ENCODE results near the gene DNAI2.
"Not testable (repeated sequence)": the region's sequence is repeated elsewhere in the genome, so short reads cannot be mapped to it uniquely, and the experiment has no call there.

DNAI2 gene

GRCh38 chr17:74276541-74277009, 2.5 kb downstream of the DNAI2 start:
- peak; percentile 77 for DNase-seq

- DNase-seq: no peak
Measured at GRCh38 chr17:74277935-74278334, 3.9 kb downstream of the DNAI2 start.

GRCh38 chr17:74279617-74280016, 5.6 kb downstream of the DNAI2 start:
- not testable (repeated sequence) for DNase-seq

GRCh38 chr17:74280093-74280513, 6.1 kb downstream of the DNAI2 start:
- DNase-seq: peak; percentile 96

- no peak for DNase-seq
Measured at GRCh38 chr17:74281799-74282198, 7.8 kb downstream of the DNAI2 start.

GRCh38 chr17:74282274-74282586, 8.2 kb downstream of the DNAI2 start:
- not testable (repeated sequence) for DNase-seq

- peak; percentile 91 for DNase-seq
Measured at GRCh38 chr17:74282587-74283370, 8.7 kb downstream of the DNAI2 start.

GRCh38 chr17:74283371-74283673, 9.3 kb downstream of the DNAI2 start:
- no peak for DNase-seq

GRCh38 chr17:74287031-74287602, 13.1 kb downstream of the DNAI2 start:
- no peak for DNase-seq

GRCh38 chr17:74288785-74289184, 14.8 kb downstream of the DNAI2 start:
- peak; percentile 65 for DNase-seq

GRCh38 chr17:74289688-74290087, 15.7 kb downstream of the DNAI2 start:
- DNase-seq: peak; percentile 56

- DNase-seq: no peak
Measured at GRCh38 chr17:74290340-74290739, 16.3 kb downstream of the DNAI2 start.

- DNase-seq: no peak
Measured at GRCh38 chr17:74292495-74292894, 18.5 kb downstream of the DNAI2 start.

GRCh38 chr17:74295625-74296547, 21.9 kb downstream of the DNAI2 start:
- DNase-seq: no peak

GRCh38 chr17:74296548-74296936, 22.5 kb downstream of the DNAI2 start:
- peak; percentile 78 for DNase-seq

GRCh38 chr17:74297941-74298340, 23.9 kb downstream of the DNAI2 start:
- DNase-seq: no peak

- no peak for DNase-seq
Measured at GRCh38 chr17:74298778-74299177, 24.7 kb downstream of the DNAI2 start.

- DNase-seq: no peak
Measured at GRCh38 chr17:74299226-74300009, 25.4 kb downstream of the DNAI2 start.

- no peak for DNase-seq
Measured at GRCh38 chr17:74303305-74303704, 29.3 kb downstream of the DNAI2 start.

- DNase-seq: no peak
Measured at GRCh38 chr17:74304184-74304583, 30.1 kb downstream of the DNAI2 start.

GRCh38 chr17:74305865-74306654, 32.0 kb downstream of the DNAI2 start:
- DNase-seq: no peak
